ENCODE data around the gene MFAP4.

Gene MFAP4

GRCh38 chr17:19386974-19387920, at the start of gene MFAP4:
Gene MFAP4, minus strand, starts transcription at chr17:19387190. Its CDS starts 35 bp downstream, at chr17:19387155.
- TF ChIP-seq CTCF (IDR thresholded peaks at IDR 0.05; ENCODE audit: borderline replicate concordance, insufficient read depth, low read depth, low read length) = no peak
- H3K4me3 ChIP-seq (ENCODE audit: low read depth, low read length) = no peak within 1 kb of the TSS

GRCh38 chr17:19433727-19434340, 46.8 kb upstream of the MFAP4 start:
- no peak for TF ChIP-seq CTCF (IDR thresholded peaks at IDR 0.05; ENCODE audit: borderline replicate concordance, insufficient read depth, low read depth, low read length)
- no peak overlapping the region for H3K4me3 ChIP-seq (ENCODE audit: low read depth, low read length)

- TF ChIP-seq CTCF (IDR thresholded peaks at IDR 0.05; ENCODE audit: borderline replicate concordance, insufficient read depth, low read depth, low read length) = no peak
Observed at GRCh38 chr17:19433255-19433654, 46.3 kb upstream of the MFAP4 start.

GRCh38 chr17:19431691-19432090, 44.7 kb upstream of the MFAP4 start:
- TF ChIP-seq CTCF (IDR thresholded peaks at IDR 0.05; ENCODE audit: borderline replicate concordance, insufficient read depth, low read depth, low read length) = no peak
- no peak overlapping the region for H3K4me3 ChIP-seq (ENCODE audit: low read depth, low read length)

More at GRCh38 chr17:19433255-19433654, 46.3 kb upstream of the MFAP4 start:
- no peak overlapping the region for H3K4me3 ChIP-seq (ENCODE audit: low read depth, low read length)

GRCh38 chr17:19426631-19427030, 39.6 kb upstream of the MFAP4 start:
- TF ChIP-seq CTCF (IDR thresholded peaks at IDR 0.05; ENCODE audit: borderline replicate concordance, insufficient read depth, low read depth, low read length) = no peak
- H3K4me3 ChIP-seq (ENCODE audit: low read depth, low read length) = no peak overlapping the region

GRCh38 chr17:19424934-19425868, 38.2 kb upstream of the MFAP4 start:
- no peak for TF ChIP-seq CTCF (IDR thresholded peaks at IDR 0.05; ENCODE audit: borderline replicate concordance, insufficient read depth, low read depth, low read length)
- H3K4me3 ChIP-seq (ENCODE audit: low read depth, low read length) = no peak overlapping the region
